Cardiac muscle cell (in vitro differentiated cells and primary cell): ENCODE results near the gene SPOCK3. TPM values are rescaled to one million over a fixed set of nuclear protein-coding genes. Genes with fewer than 3 reads are reported as not detected.
A peak's percentile ranks its signal among the peaks of the same experiment; 100 is the strongest.

Source experiments
- DNase-seq, 2 donors: peaks; one replicate each; pipeline versions ENCODE4 v3.0.0 to v3.0.0-alpha.2; 2010 to 2017; ENCODE audit warnings: low read depth in 1 of 2, low spot score in 1 of 2
- H3K27ac ChIP-seq: fragments of 200-600 bp; sonication (generic); 2 replicates; pipeline ENCODE4 v1.5.1; 2016
- H3K27me3 ChIP-seq: fragments of 200-600 bp; sonication (generic); 2 replicates; pipeline ENCODE4 v1.6.0; 2016; ENCODE audit warnings: control low read depth
- H3K36me3 ChIP-seq: fragments of 200-600 bp; sonication (generic); 2 replicates; pipeline ENCODE4 v1.5.1; 2016; ENCODE audit warnings: control low read depth
- H3K4me1 ChIP-seq: fragments of 200-600 bp; sonication (generic); 2 replicates; pipeline ENCODE4 v1.8.1; 2017; ENCODE audit warnings: low read depth, mild to moderate bottlenecking, mixed run types
- H3K4me3 ChIP-seq: fragments of 200-600 bp; sonication (generic); 2 replicates; pipeline ENCODE4 v1.5.1; 2016; ENCODE audit warnings: mild to moderate bottlenecking
- H3K9me3 ChIP-seq: fragments of 200-600 bp; sonication (generic); 2 replicates; pipeline ENCODE4 v1.5.1; 2017; ENCODE audit warnings: low read depth, mild to moderate bottlenecking, control low read depth
- polyA plus RNA-seq: library from polyadenylated mRNA; unstranded; fragments of >200 nt; fragmentation: Nextera tagmentation; extraction: Ambion mirVana; gene quantifications from 2 replicates; pipeline ENCODE4 v1.2.1, GENCODE V29; 2016
- total RNA-seq: library from RNA; depleted of rRNA; stranded (reverse); fragments of >200 nt; gene quantifications from 2 replicates; pipeline ENCODE4 v1.2.3, GENCODE V29; 2016
- TF ChIP-seq, protein P1 (sequence below): IDR thresholded peaks from 2 replicates; pipeline ENCODE4 v1.5.1; 2012; ENCODE audit warnings: low read depth, mild to moderate bottlenecking, low read length

SPOCK3 gene
- total and polyA plus RNA-seq, 2 experiments from 2014 or later: 1.3 to 4.6 TPM

DNA sequence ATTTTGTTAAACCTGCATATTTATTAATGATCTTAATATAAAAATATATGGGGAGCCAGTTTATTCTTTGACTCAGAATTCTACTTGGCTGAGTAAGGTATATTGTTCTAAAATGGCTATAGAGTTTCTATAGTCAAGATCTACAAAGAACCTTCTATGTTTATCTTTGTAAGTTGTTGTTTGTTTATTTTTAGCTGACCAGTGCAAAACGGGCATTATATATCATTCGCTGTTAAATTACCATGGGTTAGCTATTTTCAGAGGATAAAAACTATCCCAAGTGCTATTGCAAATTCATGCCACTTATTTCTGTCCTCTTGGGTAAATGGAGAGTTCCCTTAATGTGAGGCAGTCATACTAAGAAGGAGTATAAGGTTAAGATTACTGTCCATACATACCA is 5.3 kb upstream of the SPOCK3 start:
- Histone ChIP-seq H3K27me3 (no peaks in the 10 kb centered on the region), H3K9me3 (no peaks in the 10 kb centered on the region), H3K27ac (no peak overlapping the region), H3K4me3 (no peak overlapping the region), H3K4me1 (no peaks in the 10 kb centered on the region), H3K36me3 (no peaks in the 10 kb centered on the region)
- TF ChIP-seq, protein P1, sequence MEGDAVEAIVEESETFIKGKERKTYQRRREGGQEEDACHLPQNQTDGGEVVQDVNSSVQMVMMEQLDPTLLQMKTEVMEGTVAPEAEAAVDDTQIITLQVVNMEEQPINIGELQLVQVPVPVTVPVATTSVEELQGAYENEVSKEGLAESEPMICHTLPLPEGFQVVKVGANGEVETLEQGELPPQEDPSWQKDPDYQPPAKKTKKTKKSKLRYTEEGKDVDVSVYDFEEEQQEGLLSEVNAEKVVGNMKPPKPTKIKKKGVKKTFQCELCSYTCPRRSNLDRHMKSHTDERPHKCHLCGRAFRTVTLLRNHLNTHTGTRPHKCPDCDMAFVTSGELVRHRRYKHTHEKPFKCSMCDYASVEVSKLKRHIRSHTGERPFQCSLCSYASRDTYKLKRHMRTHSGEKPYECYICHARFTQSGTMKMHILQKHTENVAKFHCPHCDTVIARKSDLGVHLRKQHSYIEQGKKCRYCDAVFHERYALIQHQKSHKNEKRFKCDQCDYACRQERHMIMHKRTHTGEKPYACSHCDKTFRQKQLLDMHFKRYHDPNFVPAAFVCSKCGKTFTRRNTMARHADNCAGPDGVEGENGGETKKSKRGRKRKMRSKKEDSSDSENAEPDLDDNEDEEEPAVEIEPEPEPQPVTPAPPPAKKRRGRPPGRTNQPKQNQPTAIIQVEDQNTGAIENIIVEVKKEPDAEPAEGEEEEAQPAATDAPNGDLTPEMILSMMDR: no peak
- DNase-seq: no peak

DNA sequence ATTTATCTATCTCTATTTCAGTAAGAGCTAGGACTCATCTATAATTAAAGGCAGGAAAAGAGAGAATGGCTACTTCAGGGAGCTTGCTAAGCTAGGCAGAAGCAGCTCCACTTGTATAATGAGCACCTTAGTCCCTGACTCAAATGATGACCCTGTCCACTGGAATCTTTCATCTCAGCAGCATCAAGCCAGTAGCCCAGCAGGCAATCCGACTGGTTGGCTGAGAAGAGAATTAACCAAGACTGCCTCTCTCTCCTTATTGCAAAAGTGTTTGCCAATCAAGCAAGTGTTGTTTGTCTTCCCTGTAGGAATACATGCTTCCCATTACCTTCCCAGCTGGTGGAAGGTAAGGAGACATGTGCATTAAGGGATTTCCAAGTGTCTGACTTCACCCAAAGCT is 3.9 kb upstream of the SPOCK3 start:
- no peaks in the 10 kb centered on the region for H3K4me1 ChIP-seq
- no peak for DNase-seq
- H3K27me3 ChIP-seq: peaks cover 6% of the 10 kb centered on the region
- TF ChIP-seq, protein P1: no peak
- H3K4me3 ChIP-seq: no peak overlapping the region
- H3K9me3 ChIP-seq: no peaks in the 10 kb centered on the region
- H3K27ac ChIP-seq: no peak overlapping the region
- H3K36me3 ChIP-seq: no peaks in the 10 kb centered on the region

DNA sequence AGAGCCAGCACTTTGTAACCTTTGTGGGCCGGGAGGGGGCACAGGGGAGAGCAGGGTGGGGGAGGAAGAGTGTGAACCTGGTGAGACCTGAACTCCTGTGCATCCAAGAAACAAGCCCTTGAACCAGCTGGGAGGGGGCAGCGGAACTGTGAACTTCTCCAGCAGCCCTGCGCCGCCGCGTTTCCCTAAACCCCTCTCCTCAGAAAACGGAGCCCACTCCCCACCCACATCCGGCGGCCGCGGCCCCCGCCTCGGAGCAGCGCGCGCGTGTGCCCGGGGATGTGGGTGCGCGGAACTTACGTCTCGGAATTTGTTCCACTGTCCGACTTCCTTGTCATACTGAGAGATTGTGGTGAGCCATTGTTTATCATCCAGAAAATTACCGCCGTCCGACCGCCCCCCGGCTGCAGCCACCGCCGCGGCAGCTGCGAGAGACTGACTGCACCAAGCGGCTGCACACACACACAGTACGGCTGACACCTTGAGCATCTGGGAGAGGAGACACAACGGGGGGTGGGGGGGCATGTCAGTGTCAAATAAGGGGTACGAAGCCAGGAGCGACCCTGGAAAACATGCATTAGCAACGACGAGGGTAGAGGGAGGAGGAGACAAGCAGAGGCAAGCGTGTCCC is 494 bp downstream of the SPOCK3 start:
- H3K4me3 ChIP-seq: peak overlapping the region; percentile 80
- H3K4me1 ChIP-seq: no peaks in the 10 kb centered on the region
- DNase-seq: peak; percentile 8 to 24
- no peak overlapping the region for H3K27ac ChIP-seq
- H3K36me3 ChIP-seq: no peaks in the 10 kb centered on the region
- H3K9me3 ChIP-seq: no peaks in the 10 kb centered on the region
- H3K27me3 ChIP-seq: peaks cover 10% of the 10 kb centered on the region
- TF ChIP-seq, protein P1: no peak

DNA sequence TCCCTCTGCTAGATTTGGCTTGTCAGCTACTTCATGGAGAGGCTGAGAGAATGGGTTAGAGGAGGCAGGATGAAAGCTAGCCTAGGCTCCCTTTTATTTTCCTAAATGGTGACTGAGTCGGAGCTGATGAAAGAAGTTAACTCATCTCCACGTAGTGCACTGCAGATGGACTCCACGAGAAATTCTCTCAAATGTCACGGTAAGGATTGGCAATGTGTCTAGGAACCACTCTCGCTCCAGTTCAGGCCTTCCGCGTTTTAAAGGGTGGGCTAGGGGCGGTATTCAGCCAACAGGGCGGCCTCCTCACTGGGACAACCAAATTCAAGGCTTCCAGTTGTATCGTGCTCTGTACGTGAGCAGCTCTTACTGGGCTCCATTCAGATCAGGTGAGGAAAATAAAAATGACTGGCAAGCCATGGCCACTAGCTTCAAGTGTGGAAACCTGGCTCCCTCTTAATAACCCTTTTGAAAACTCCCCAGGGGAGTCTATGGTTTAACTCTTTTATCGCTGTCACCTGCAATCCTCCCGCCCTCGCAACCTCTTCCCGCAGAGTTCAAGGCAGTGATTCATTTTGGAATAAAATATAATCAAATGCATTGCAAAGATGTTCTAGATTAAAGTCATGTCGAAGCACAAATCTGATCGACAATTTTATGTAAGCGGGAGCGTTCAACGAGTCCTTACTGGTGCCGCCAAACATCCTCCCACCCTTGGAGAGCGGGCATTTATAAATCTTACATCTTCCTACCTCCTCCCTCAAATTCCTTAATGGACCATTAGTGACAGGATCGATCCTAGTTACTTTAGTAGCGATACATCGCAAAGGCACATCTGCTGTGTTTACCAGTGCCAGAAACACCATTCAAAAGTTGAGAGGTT is 1.2 kb downstream of the SPOCK3 start:
- Histone ChIP-seq H3K36me3 (no peaks in the 10 kb centered on the region), H3K9me3 (no peaks in the 10 kb centered on the region), H3K4me1 (no peaks in the 10 kb centered on the region), H3K27me3 (peaks cover 10% of the 10 kb centered on the region), H3K4me3 (peak overlapping the region; percentile 80), H3K27ac (no peak overlapping the region)
- DNase-seq: peak in 1 of 2 donors; percentile 31
- TF ChIP-seq, protein P1: no peak

DNA sequence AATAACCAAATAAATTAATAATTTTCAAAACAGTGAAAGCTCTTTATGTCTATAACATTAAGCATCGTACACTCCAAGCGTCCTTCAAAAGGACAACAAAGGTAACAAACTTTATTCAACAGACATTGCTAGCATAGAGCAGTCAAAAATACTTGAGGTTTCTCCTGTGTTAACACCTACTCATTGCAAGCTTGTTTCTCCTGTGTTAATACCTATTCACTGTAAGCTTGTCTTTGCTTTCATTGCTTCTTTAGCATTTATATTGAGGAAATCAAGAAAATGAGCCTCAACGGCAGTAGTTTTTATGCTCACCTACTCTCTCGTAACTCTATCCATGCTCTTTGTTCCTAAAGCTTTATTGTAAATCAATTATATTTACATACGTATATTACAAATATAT is 3.5 kb downstream of the SPOCK3 start:
- Histone ChIP-seq H3K27me3 (peaks cover 10% of the 10 kb centered on the region), H3K4me1 (no peaks in the 10 kb centered on the region), H3K9me3 (no peaks in the 10 kb centered on the region), H3K4me3 (no peak overlapping the region), H3K36me3 (no peaks in the 10 kb centered on the region), H3K27ac (no peak overlapping the region)
- TF ChIP-seq, protein P1: no peak
- no peak for DNase-seq
